ENCODE results near the gene TLE3.

Gene TLE3

GRCh38 chr15:70047386-70048197, 50.1 kb downstream of the TLE3 start:
- Histone ChIP-seq H3K9me2 (replicated peaks; ENCODE audit: insufficient read depth, low read length) (no peaks in the 10 kb centered on the region), H2AFZ (ENCODE audit: low read depth, low read length, severe bottlenecking) (no peak overlapping the region), H3K79me2 (ENCODE audit: insufficient read depth, low read length) (no peaks in the 10 kb centered on the region), H3K9me3 (ENCODE audit: insufficient read depth, low read length) (no peaks in the 10 kb centered on the region), H3K4me3 (ENCODE audit: insufficient read depth, low read length, poor library complexity, severe bottlenecking) (no peak overlapping the region), H3K36me3 (ENCODE audit: low read length) (no peaks in the 10 kb centered on the region), H3K27me3 (ENCODE audit: low read length) (no peaks in the 10 kb centered on the region), H4K20me1 (ENCODE audit: low read depth, low read length) (no peaks in the 10 kb centered on the region), H3K27ac (ENCODE audit: low read depth, low read length) (no peak overlapping the region), H3F3A (ENCODE audit: insufficient read depth) (no peaks in the 10 kb centered on the region), H3K4me2 (ENCODE audit: low read depth, low read length, poor library complexity, severe bottlenecking) (no peak overlapping the region), H3K9ac (ENCODE audit: low read length) (no peak overlapping the region)
- TF ChIP-seq CTCF (IDR thresholded peaks at IDR 0.05; ENCODE audit: insufficient read depth, low read length, poor library complexity, severe bottlenecking), result no peak
- no peak for TF ChIP-seq EZH2phosphoT487 (conservative IDR thresholded peaks at IDR 0.05; ENCODE audit: low read length)

DNA sequence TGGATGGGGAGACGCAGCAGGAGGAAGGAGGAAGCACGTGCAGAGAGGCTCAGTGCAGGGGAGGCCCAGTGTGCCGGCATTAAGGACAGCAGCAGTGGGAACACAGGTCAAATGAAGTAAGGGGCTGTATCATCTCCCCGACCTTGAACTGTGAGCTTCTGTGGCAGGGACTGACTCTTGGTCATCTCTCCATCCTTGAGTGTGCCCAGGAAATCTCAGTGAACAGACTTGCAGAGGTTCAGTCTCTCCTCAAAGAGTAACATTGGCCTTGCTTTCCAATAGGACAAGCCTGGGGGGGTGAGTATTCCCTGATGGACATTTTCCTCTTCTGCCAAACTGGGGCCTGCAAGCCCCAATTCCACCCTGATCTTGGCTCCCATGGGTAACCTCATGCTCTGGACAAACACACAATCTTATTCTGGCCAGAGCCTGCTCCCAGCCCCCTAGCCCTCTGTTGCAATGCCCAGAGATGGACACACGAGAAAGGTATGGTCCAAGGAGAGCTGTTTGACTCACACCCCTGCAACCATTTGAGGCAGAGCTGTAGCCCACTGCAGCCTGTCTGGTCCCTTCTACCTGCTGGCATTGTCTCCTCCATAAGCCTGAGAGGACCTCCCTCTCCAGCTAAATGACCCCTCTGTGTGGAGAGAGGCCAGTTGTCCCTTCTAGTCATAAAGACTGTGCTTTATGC, 50.9 kb downstream of the TLE3 start:
- H3K27ac ChIP-seq (ENCODE audit: low read depth, low read length), result no peak overlapping the region
- no peak overlapping the region for H3K4me3 ChIP-seq (ENCODE audit: insufficient read depth, low read length, poor library complexity, severe bottlenecking)
- H4K20me1 ChIP-seq (ENCODE audit: low read depth, low read length), result no peaks in the 10 kb centered on the region
- H3K27me3 ChIP-seq (ENCODE audit: low read length), result no peaks in the 10 kb centered on the region
- no peak overlapping the region for H3K4me2 ChIP-seq (ENCODE audit: low read depth, low read length, poor library complexity, severe bottlenecking)
- H3K9me3 ChIP-seq (ENCODE audit: insufficient read depth, low read length), result no peaks in the 10 kb centered on the region
- H3K79me2 ChIP-seq (ENCODE audit: insufficient read depth, low read length), result no peaks in the 10 kb centered on the region
- no peak overlapping the region for H2AFZ ChIP-seq (ENCODE audit: low read depth, low read length, severe bottlenecking)
- TF ChIP-seq CTCF (IDR thresholded peaks at IDR 0.05; ENCODE audit: insufficient read depth, low read length, poor library complexity, severe bottlenecking) (no peak), EZH2phosphoT487 (conservative IDR thresholded peaks at IDR 0.05; ENCODE audit: low read length) (no peak)
- H3F3A ChIP-seq (ENCODE audit: insufficient read depth), result no peaks in the 10 kb centered on the region
- H3K9ac ChIP-seq (ENCODE audit: low read length), result no peak overlapping the region
- no peaks in the 10 kb centered on the region for H3K36me3 ChIP-seq (ENCODE audit: low read length)
- H3K9me2 ChIP-seq (replicated peaks; ENCODE audit: insufficient read depth, low read length), result no peaks in the 10 kb centered on the region

DNA sequence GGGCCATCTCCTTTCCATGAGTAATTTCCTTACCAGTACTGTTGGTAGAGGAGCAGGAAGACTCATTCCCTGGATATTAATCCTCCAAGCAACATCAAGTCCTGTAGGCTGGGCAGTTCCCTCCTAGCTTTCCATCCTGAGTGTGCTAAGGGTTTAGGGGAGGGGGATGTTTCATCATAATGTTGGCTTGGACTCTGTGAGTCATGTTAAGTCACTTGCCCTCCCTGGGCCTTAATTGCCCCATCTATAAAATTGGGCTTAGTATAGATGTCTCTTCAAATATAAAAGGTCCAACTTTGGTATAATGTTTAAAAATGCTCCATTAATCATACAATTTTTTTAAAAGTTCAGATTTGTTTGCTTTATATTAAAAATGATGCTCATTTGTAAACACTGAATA, 52.7 kb downstream of the TLE3 start:
- Histone ChIP-seq H3K79me2 (ENCODE audit: insufficient read depth, low read length) (no peaks in the 10 kb centered on the region), H3K4me2 (ENCODE audit: low read depth, low read length, poor library complexity, severe bottlenecking) (no peak overlapping the region), H4K20me1 (ENCODE audit: low read depth, low read length) (no peaks in the 10 kb centered on the region), H3K9me3 (ENCODE audit: insufficient read depth, low read length) (no peaks in the 10 kb centered on the region), H3K36me3 (ENCODE audit: low read length) (no peaks in the 10 kb centered on the region), H3K9ac (ENCODE audit: low read length) (no peak overlapping the region), H3K27ac (ENCODE audit: low read depth, low read length) (no peak overlapping the region), H3F3A (ENCODE audit: insufficient read depth) (no peaks in the 10 kb centered on the region), H3K27me3 (ENCODE audit: low read length) (no peaks in the 10 kb centered on the region), H3K9me2 (replicated peaks; ENCODE audit: insufficient read depth, low read length) (no peaks in the 10 kb centered on the region), H2AFZ (ENCODE audit: low read depth, low read length, severe bottlenecking) (no peak overlapping the region), H3K4me3 (ENCODE audit: insufficient read depth, low read length, poor library complexity, severe bottlenecking) (no peak overlapping the region)
- TF ChIP-seq EZH2phosphoT487 (conservative IDR thresholded peaks at IDR 0.05; ENCODE audit: low read length), result no peak
- no peak for TF ChIP-seq CTCF (IDR thresholded peaks at IDR 0.05; ENCODE audit: insufficient read depth, low read length, poor library complexity, severe bottlenecking)
